NCI-H82 treated with DMSO at 0.1 percent for 48 hours (cell line): ENCODE measurements around the gene SPESP1.
A peak's percentile ranks its signal among the peaks of the same experiment; 100 is the strongest.

Experiments used
- DNase-seq: peaks from one replicate; lab custom pipeline; 2025; ENCODE audit not compliant: unreplicated experiment; lab: John Stamatoyannopoulos, UW

The SPESP1 gene

DNA sequence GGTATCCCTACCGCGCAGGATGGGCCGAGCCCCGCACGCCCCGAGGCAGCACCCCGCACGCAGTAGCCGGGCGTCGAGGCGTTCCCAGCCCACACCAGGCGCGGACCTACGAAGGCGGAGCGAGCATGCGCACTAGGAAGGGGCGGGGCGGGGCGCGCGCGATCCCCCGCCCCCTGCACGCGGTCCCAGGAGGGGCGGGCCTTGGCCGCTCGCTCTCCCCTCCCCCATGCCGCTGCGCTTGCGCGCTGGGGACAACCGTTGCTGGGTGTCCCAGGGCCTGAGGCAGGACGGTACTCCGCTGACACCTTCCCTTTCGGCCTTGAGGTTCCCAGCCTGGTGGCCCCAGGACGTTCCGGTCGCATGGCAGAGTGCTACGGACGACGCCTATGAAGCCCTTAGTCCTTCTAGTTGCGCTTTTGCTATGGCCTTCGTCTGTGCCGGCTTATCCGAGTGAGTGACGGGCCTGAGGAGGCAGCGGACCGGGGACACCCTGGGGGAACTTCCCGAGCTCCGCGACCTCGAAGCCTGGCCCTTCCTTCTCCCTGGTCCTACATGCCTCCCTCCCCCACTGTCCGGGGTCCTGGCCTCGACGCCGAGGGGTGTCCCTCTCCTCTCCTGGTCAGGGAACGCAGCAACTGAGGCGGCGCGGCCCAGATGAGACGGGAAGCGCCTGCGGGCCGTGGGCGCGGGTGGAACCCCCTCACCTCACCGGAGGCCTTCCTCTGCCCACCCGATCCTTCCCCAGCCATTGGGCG is at the start of gene SPESP1:
TSS of gene SPESP1 (plus strand) at position 258 of the 755 bp plus-strand sequence. CDS start at position 387, 129 bp downstream.
- DNase-seq, result no peak

DNA sequence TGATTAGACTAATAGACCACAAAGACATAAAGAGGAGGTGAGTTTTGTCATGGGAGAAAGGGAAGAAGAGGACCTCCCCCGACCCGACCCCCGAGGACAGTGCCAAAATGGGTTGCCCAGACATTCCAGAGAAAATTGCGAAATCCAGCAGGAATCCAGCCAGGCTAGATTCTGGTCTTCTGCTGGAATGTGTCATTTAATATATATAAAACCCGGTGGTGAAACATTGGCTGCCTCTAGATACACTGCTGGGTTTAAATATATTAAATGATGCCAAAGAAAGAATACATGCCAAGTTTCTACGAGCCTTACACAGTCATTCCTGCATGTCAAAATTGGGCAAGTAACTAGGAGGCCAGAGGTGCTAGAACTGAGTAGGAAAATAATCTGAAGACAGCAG is 45.3 kb upstream of the SPESP1 start:
- no peak for DNase-seq

DNA sequence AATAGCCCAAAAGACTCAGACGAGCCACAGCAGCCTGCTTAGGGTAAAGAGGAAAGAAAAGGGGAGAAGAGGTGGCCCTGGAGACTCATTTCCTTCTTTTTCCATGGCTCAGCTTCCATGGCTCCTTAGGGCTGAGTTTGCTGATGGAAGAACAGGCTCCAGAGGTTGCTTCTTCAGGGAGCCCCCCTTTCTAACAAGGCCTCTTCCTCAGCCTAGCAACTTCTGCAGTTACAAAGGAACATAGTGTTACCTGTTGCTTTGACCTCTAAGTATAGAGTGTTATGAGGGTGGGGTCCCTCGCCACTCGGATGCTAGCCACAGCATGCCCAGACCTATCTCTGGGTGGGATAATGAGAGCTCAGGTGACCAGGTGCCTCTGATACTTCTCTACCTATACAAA is 43.2 kb upstream of the SPESP1 start:
- no peak for DNase-seq

DNA sequence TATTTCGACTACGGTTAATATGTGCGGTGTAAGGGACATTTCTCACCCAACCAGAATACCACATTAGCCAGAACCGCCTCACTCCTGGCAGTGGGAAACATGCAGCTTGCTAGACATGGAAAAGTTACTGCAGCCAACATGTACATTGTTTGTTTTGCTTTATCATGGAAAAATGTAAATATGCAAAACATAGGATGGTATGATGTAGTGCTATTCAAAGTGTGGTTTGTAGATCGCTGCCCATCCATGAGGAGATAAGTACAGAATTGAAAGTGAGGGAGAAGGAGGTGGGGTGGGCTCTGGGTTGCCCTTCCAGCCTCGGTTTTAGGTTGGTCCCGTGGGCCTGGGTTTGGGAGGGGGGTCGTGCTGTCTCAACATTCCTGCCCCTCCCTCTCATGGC is 42.5 kb upstream of the SPESP1 start:
- DNase-seq, result no peak

DNA sequence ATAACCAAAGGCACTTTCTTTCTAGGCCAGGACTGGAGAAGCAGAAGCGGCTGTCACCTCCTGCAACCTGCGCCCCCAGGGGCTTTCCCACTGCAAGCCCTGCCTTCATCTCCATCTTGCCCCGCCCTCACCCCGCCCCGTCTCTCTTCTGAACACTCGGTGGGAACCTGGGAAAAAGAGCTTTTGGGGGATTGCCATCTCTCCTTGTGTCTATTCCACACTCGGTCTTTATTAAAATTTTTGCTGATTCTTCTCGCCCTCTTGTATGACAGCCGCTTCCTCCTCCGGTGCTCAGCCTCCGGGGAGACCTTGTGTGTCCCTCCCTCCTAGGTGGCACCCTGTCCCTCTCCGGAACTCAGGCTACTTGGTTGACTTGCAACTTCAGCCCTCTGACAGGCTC is 41.9 kb upstream of the SPESP1 start:
- DNase-seq, result no peak

DNA sequence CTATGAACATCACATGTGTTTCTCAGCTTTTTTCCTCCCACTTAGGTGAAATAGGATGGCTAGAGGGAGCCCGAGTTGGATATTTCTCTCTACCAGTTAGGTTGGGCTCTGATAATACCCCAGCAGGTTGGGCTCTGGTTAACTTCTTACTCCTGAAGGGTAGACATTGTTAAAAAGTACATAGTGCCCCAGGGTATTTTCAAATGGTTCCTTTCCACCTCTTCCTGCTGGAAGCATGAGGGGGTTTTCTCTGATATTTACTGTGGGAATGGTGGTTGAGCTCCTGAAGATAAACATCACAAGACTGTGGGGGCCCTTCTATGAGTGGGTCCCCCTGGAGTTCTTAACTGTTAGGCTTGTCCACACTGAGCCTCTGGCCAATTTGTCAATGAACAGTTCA is 36.1 kb upstream of the SPESP1 start:
- DNase-seq, result no peak

DNA sequence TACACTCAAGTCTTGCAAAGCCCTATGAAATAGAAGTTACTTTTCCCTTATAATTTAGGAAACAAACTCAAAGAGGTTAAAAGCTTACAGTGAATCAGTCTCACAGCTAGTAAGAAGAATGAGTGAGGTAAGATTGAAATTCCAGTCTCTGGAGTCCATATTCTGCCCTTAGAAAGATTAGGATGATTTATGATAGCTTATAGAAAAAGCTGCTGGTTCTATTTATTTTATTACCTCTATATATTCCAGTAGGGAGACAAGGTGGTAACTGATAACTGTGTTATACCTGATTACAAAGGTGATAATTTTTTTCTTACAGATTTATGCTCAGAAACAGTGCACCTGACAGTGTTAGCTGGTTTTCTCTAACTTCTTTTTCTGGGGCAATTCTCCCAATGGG is 34.1 kb upstream of the SPESP1 start:
- no peak for DNase-seq

DNA sequence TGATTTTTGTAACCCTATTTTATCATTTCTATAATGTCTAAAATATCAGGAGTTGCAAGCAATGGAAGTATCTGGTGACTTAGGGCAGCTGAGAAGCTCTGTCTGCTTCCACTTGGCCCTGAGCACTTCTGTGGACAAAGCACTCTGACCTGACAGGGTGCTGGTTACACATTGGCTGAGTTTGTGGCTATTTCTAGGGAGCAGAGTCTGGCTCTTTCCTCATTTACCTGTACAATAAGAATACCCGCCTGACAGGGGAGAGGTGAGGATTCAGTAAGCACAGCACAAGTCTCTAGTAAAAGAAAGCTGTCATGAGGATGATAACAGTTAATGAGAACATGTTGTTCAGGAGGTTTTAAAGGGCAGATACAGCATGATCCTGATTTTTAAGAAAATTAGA is 33.3 kb upstream of the SPESP1 start:
- DNase-seq, result no peak

DNA sequence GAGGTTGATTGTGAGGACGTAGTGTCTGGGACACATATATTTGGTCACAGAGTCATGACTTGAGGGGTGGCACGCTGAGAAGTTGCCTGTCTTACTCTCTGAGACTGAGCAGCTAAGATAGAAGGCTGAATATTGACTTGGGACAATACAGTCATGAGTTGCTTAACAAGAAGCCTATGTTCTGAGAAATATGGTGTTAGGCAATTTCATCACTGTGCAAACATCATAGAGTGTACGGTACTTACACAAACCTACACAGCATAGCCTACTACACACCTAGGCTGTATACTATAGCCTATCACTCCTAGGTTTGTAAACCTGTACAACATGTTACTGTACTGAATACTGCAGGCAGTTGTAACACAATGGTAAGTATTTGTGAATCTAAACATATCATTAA is 30.3 kb upstream of the SPESP1 start:
- no peak for DNase-seq

DNA sequence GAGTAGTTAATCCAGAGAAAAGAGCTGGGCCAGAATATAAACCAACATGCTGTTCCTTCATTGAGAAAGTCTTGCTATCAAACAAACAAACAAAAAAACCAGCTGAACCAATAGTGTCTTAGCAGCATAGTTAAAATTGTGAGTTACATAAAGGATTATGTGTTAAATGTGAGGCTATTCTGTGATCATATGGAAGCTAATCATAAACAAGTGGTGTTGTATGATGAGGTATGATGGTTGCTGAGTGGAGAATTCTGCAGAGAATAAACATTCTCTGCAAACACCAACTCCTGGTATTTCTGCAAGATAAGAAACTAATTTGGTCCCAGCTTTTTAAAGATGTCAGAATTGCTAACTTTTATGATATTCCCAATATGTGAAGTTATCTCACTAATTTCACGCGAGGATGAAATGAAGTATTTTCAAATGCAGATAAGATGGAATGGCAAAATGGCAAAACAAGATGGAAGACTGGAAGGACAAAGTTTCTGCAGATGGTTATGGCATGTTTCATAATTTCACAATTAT is 22.9 kb upstream of the SPESP1 start:
- no peak for DNase-seq

DNA sequence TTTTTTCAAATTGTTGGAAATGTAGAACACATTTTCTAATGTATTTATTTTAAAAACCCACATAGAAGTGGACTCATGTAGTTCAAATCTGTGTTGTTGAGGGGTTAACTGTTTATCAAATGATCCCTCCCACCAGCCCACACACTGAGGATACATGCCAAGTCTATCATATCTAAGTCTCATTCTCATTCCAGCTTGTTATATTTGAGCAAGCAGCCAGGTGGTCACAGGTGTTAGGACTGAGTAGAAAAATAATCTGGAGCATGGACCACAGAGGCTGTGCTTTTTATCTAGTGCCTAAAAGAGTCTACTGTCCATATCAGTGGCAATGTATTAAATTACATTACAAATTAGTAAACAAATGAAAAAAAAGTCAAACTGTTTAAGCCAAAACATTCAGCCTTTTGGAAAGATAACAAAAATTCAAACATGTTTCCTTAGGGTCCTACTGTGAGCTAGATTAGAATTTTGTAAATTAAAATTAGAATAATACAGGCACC is 20.7 kb upstream of the SPESP1 start:
- DNase-seq, result no peak

DNA sequence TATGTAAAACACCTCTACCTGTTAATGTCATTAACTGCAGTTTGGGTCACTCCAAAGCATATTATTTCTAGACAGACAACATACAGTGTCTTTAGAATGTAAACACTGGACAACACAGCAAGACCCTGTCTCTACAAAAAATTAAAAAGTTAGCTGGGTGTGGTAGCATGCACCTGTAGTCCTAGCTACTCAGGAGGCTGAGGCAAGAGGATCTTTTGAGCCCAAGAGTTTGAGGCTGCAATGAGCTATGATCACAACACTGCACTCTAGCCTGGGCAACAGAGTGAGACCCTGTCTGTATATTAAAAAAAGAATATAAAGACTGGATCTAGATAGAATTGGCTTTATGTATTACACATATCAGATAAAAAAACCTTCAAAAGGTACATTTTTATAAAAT is 20.0 kb upstream of the SPESP1 start:
- no peak for DNase-seq

DNA sequence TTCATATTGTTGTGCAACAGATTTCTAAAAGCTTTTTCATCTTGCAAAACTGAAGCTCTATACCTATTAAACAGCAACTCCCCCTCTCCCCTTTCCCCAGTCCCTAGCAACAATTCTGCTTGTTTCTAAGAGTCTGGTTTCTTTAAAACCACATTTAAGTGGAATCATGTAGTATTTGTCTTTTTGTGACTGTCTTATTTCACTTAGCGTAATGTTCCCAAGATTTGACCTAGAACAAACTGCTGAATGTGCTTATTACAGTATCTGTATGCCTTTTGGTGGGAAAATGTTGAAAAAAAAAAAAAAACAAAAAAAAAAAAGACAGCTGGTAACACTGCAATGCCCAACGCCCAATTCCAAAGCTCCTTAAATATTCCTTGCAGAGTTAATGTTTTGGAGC is 19.5 kb upstream of the SPESP1 start:
- DNase-seq, result no peak

DNA sequence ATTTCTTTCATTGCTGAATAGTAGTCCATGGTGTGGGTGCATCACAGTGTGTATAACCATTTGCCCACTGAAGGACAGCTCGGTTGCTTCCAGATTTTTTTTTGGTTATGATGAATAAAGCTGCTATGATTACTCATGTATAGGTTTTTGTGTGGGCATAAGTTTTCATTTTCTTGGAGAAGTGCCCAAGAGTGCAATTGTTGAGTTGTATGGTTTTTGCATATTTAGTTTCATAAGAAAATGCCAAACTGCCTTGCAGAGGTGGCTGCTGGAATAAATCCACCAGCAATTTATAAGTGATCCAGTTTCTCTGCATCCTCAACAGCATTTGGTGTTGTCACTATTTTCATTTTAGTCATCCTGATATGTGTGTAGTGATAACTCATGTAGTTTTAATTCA is 8.4 kb upstream of the SPESP1 start:
- no peak for DNase-seq

DNA sequence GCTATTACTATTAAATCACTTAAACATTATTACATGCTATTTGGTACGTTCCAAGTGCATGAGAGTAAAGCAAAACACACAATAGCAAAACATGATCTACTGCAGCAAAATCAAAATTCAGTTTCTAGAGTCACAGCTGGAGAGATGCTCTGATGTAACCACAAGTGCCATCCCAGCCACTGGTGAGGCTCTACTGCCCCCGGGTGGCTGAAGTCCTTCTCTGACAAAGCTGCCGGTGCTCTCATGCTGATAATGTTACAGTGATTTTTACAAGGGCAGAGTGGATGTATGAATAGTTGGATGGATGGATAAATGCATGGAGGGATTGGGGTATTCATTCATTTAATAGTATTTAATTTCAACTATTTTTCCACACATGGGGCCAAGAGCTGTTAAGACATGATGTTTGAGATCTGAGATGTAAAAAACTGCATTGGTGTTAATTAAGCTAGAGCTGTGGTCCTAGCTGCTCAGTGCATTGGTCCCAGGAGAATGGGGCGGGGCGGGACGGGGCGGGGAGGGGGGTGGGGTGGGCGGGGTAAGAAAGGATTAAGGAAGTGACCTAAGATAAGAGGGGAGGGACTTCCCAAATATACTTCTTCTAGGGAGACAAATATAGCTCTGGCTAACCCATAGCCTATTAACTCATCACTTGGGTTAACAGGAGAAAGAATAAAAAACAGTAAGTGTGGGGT is 5.3 kb upstream of the SPESP1 start:
- peak; percentile 66 for DNase-seq

DNA sequence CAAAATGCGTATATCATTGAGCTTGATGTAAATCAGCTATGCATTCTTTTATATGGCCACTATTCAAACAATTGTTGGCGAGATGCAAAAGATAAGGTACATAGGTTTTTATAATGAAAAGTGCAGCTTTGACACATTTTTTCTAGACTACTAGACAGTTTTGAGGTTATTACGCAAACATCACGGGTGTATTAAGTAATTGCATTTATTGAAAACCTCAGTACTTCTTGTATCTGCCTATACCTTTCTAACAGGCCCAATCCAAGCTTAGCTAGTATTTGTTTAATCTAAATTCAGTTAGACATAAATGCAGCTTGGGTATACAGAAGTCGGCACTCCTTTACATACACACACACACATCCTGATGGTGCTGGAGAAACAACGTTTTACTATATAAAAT is 2.7 kb downstream of the SPESP1 start:
- DNase-seq, result no peak

DNA sequence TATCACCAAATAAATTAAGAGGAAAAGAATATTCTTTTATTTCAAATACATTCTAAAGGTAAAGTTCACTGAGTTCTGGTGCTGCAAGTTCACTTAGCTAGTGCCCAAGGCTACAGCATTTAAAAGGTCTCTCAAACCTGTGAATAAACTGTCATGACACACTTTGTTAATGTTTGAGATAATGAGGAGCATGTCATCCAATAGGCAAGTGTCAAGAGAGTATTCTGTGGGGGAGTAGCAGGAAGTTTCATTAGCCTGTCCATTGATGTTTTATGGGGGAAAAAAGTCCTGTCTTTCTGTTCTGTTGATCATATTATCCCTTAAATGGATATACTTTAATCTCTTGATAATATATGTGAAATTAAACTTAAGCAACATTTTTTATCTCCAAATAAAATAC is 4.0 kb downstream of the SPESP1 start:
- DNase-seq, result no peak

DNA sequence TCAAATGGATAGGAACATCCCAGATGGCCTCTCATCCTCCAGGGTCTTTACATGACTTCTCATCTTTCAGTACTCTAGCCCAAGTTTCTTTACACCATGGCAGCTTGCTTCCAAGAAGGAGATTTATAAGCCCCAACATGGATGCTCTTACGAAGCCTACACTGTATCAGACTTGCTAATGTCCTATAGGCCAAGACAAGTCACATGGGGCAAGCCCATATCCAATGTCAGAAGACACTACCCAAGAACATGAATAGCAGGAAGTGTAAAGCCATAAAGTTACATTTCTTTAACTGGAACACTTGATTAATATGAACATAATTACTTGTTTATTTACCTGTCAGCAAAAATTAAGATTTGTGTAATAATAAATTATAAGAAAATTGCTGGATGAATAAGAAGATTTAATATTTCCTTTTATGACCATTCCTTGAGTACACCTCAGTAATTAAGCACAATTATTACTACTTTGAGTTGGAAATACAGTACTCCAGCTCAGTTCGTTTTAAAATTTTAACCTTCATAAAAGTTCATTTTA is 5.1 kb downstream of the SPESP1 start:
- no peak for DNase-seq

DNA sequence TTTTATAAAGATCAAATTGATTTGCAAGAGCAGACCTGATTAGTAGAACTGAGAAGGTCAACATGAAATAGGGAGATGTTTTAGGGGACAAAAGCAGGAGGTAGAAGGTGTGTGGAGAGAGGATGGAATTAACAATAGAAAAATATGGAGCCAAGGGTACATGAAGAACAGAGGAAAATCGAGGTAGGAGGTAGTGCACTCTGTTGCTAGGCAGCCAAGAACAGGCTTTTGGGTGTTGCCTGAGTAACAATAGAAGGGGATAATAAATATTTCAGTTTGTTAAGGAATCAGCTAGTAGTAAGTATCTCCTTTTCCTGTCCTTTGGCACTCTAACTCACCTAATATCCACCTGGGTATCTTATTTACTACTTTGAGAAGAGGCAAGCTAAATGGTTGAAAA is 9.2 kb downstream of the SPESP1 start:
- no peak for DNase-seq

DNA sequence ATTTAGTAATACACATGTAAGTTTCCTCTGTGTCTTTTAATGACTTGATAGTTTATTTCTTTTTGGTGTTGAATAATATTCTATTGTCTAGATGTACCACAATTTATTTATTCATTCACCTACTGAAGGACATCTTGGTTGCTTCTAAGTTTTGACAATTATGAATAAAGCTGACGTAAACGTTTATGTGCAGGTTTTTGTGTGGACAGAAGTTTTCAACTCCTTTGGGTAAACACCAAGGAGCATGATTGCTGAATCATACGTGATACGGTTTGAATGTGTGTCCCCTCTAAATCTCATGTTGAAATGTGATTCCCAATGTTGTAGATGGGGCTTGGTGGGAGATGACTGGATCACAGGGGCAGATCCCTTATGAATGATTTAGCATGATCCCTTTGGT is 21.5 kb downstream of the SPESP1 start:
- DNase-seq, result no peak

DNA sequence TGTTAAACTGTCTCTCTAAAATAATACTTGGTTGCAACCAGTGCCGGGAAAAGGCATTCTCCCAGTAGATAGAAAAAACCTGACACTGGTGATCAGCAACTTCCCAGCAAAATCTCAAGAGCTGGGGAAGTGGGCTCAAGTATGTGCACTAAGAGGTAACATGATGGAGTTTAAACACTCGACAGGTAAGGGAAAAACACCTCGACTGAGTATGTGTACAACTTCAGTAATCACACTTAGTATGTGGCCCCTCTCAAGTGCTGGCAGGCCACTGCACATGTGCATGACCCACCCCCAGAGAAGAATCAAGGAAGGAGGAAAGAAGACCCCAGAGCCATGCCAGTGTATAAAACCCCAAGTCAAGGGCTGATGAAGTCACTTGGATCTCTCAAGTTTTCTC is 27.4 kb downstream of the SPESP1 start:
- no peak for DNase-seq

DNA sequence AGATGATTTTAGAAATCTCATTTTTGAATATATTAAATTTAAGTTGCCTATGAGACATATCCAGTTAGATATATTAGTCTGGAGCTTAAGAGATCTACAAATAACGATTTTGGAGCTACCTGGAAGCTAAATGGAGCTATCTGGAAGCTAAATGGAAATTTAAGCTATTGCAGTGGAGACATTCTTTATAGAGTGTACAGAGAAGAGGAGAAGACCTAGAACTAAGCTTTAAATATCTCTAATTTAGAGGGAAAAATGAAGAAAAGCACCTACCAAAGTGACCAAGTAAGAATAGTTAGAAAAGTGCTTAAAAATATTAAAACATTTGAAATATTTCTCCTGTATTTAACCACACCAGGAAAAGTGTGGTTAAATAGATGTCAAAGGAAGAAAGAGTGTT is 28.3 kb downstream of the SPESP1 start:
- no peak for DNase-seq
